CD8-positive, alpha-beta memory T cell (primary cell): Measurements from ENCODE around the gene TMEM254. TPM values are rescaled to one million over a fixed set of nuclear protein-coding genes. Genes with fewer than 3 reads are reported as not detected.
"Not testable (repeated sequence)": the region's sequence is repeated elsewhere in the genome, so short reads cannot be mapped to it uniquely, and the experiment has no call there.

Source experiments
- CTCF ChIA-PET: fragments of 350-600 bp; sonication (Branson Sonifier 250); formaldehyde crosslinking; loops from one replicate; lab custom pipeline; 2021; ENCODE audit warnings: antibody characterized with exemption; lab: Charles Lee
- POLR2A ChIA-PET: fragments of 350-600 bp; sonication (Branson Sonifier 250); formaldehyde crosslinking; loops from one replicate; lab custom pipeline; 2021; ENCODE audit warnings: antibody characterized with exemption; lab: Charles Lee
- DNase-seq, 5 donors: peaks; one replicate each; pipeline versions ENCODE4 v3.0.0 to v3.0.0-alpha.2; 2020 to 2022; ENCODE audit warnings: mixed read lengths in 1 of 5
- H3K27ac ChIP-seq: one replicate; pipeline ENCODE4 v1.7.0; 2013; ENCODE audit warnings: low read depth, mild to moderate bottlenecking, low read length, moderate library complexity
- H3K27me3 ChIP-seq: 2 replicates; pipeline ENCODE4 v1.7.0; 2013; ENCODE audit warnings: low read length, mild to moderate bottlenecking; ENCODE audit not compliant: insufficient read depth, poor library complexity, severe bottlenecking
- H3K36me3 ChIP-seq: 2 replicates; pipeline ENCODE4 v1.7.0; 2013; ENCODE audit warnings: mild to moderate bottlenecking, low read length, moderate library complexity; ENCODE audit not compliant: insufficient read depth
- H3K4me1 ChIP-seq: 2 replicates; pipeline ENCODE4 v1.7.0; 2013; ENCODE audit warnings: mild to moderate bottlenecking, low read length, moderate library complexity; ENCODE audit not compliant: insufficient read depth
- H3K4me3 ChIP-seq: 2 replicates; pipeline ENCODE4 v1.7.0; 2013; ENCODE audit warnings: mild to moderate bottlenecking, low read length
- H3K9me3 ChIP-seq: 2 replicates; pipeline ENCODE4 v1.7.0; 2013; ENCODE audit warnings: mild to moderate bottlenecking, low read length
- H3K27ac Mint-ChIP-seq, 8 donors: one replicate each; pipeline ENCODE4 v1.8.0; 2020 to 2021; ENCODE audit warnings: mixed read lengths in 8 of 8, mild to moderate bottlenecking in 6 of 8, inconsistent platforms in 3 of 8, moderate library complexity in 3 of 8
- H3K27me3 Mint-ChIP-seq, 2 donors: one replicate each; pipeline ENCODE4 v1.8.0; 2020 to 2021; ENCODE audit warnings: mixed read lengths in 2 of 2, mild to moderate bottlenecking in 1 of 2, moderate library complexity in 1 of 2
- H3K36me3 Mint-ChIP-seq, 3 donors: one replicate each; pipeline ENCODE4 v1.8.0; 2020 to 2021; ENCODE audit warnings: mixed read lengths in 3 of 3, inconsistent platforms in 1 of 3, mild to moderate bottlenecking in 1 of 3
- H3K4me1 Mint-ChIP-seq, 3 donors: one replicate each; pipeline ENCODE4 v1.8.0; 2020 to 2021; ENCODE audit warnings: mixed read lengths in 3 of 3, inconsistent platforms in 1 of 3, mild to moderate bottlenecking in 1 of 3
- H3K4me3 Mint-ChIP-seq, 7 donors: one replicate each; pipeline ENCODE4 v1.8.0; 2020 to 2021; ENCODE audit warnings: mixed read lengths in 7 of 7, mild to moderate bottlenecking in 6 of 7, moderate library complexity in 4 of 7, inconsistent platforms in 2 of 7
- H3K9me3 Mint-ChIP-seq, 5 donors: one replicate each; pipeline ENCODE4 v1.8.0; 2020 to 2022; ENCODE audit warnings: mixed read lengths in 5 of 5, mild to moderate bottlenecking in 3 of 5, moderate library complexity in 2 of 5, inconsistent platforms in 1 of 5
- polyA plus RNA-seq: library from polyadenylated mRNA; unstranded; fragments of 300-500 nt; fragmentation: Illumina TruSeq; gene quantifications from one replicate; pipeline ENCODE4 v1.2.3, GENCODE V29; 2021
- total RNA-seq, 2 experiments: library from RNA; stranded (reverse); gene quantifications; one replicate each; pipeline ENCODE4 v1.2.3, GENCODE V29; 2021

The TMEM254 gene, protein sequence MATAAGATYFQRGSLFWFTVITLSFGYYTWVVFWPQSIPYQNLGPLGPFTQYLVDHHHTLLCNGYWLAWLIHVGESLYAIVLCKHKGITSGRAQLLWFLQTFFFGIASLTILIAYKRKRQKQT
- total RNA-seq (10 to 100 TPM; 10.1 to 11.8 TPM), polyA plus RNA-seq (30.8 TPM)

DNA sequence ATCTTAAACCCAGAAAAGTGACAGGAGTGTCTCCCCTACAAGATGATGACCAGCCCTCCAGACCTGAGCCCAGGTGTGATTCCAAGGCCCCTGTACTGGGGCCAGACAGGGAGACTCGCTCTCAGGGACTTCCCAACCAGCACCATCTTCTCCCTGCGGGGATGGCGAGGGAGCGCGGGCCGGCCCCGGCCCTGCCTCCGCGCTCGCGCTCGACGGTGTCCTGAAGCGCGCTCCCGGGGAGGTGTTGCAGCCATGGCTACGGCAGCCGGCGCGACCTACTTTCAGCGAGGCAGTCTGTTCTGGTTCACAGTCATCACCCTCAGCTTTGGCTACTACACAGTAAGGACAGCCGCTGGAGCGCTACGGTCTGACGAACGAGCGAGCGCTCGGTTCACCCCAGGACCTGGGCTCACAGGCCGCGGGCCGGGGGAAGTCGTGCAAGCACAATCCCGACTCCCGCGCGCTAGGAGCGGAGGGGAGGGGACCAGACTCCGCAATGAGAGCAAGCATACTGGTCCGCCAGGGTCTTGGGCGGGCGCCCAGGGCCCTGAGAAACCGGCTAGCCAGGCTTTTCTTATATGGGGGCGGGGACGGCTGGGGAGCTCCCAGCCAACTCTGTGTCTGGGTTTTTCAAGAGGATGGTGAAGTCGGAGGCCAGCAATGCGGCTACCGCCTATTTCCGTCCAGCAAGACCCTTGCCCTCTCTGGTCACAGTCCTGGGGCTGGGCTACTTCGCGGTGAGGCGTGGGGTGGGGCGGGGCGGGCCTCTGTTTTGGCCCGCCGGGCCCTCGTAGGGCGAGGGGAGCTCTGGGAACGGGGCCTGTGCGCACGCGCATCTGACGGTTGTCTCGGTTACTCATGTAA lies at the start of gene TMEM254:
Gene TMEM254 (plus strand): TSS at position 218 of the 864 bp plus-strand sequence. CDS start 35 bp downstream, at position 253.
- CTCF ChIA-PET, result interaction anchor here (1.1 to 1.4 kb wide), 5 partner anchors 17 to 113 kb away, joined by 3 to 5 read pairs (median 3); no protein-coding TSS in a partner anchor
- POLR2A ChIA-PET, result no interaction called here
- H3K27me3 ChIP-seq, result no peaks in the 10 kb centered on the region
- peak within 1 kb of the TSS; percentile 89 to 98 (median 95) for H3K4me3 Mint-ChIP-seq
- no peaks in the 10 kb centered on the region for H3K9me3 ChIP-seq
- H3K4me1 ChIP-seq, result peaks cover 5% of the 10 kb centered on the region
- H3K4me1 Mint-ChIP-seq, result peaks cover 18 to 24% (median 20%) of the 10 kb centered on the region in 3 donors
- H3K9me3 Mint-ChIP-seq, result no peaks in the 10 kb centered on the region
- no peaks in the 10 kb centered on the region for H3K27me3 Mint-ChIP-seq
- no peaks in the 10 kb centered on the region for H3K36me3 ChIP-seq
- H3K27ac Mint-ChIP-seq, result peak within 1 kb of the TSS; percentile 79 to 99 (median 97)
- peak within 1 kb of the TSS; percentile 93 for H3K27ac ChIP-seq
- H3K4me3 ChIP-seq, result peak within 1 kb of the TSS; percentile 89
- peak; percentile 72 to 92 (median 78) for DNase-seq
- peaks cover 0 to 23% (median 5%) of the 10 kb centered on the region in 3 donors for H3K36me3 Mint-ChIP-seq

DNA sequence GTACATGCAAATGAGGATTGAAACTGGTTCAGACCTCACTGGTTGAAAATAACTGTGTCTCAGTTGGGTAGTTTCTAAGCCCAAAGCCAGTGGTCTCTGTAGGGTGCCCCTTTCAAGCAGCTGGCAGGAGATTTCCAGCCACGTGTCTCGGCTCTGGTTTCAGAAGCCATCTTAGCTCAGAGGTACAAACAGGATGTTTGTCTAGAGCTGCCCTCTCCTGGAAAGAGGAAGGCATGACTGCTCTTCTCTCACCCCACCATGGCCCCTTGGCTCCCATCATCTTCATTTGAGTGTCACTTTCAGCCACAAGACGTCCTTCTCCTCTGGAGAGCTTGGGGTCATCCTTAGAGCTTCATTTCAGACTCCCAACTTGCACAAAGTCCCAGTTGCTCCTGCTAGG lies 49.3 kb upstream of the TMEM254 start:
- H3K4me1 ChIP-seq, H3K27ac ChIP-seq, H3K36me3 ChIP-seq, H3K36me3 Mint-ChIP-seq, H3K27ac Mint-ChIP-seq, CTCF ChIA-PET, H3K9me3 ChIP-seq, DNase-seq, H3K4me3 Mint-ChIP-seq, H3K9me3 Mint-ChIP-seq, POLR2A ChIA-PET, H3K4me1 Mint-ChIP-seq, H3K27me3 ChIP-seq, H3K27me3 Mint-ChIP-seq, H3K4me3 ChIP-seq: not testable (repeated sequence)

DNA sequence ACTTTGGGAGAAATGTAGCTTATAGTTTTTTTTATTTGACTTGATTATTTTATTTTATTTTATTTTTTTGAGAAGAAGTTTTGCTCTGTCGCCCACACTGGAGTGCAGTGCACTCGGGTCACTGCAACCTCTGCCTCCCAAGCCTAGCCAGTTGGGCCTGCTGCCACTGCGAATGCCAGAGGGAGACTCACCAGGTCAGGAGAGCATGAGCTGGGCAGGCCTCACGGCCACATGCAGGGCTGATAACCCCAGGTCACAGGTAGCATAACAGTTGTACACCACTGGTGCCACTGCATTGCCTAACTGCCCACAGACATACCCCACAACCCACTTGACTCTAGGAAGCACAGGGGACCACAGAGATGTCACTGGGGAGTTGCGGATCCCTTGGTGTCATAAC lies 48.6 kb upstream of the TMEM254 start:
- POLR2A ChIA-PET, H3K4me3 Mint-ChIP-seq, H3K27ac Mint-ChIP-seq, H3K27ac ChIP-seq, H3K9me3 Mint-ChIP-seq, H3K4me3 ChIP-seq, H3K9me3 ChIP-seq, DNase-seq, H3K27me3 Mint-ChIP-seq, H3K36me3 ChIP-seq, CTCF ChIA-PET, H3K4me1 ChIP-seq, H3K4me1 Mint-ChIP-seq, H3K27me3 ChIP-seq, H3K36me3 Mint-ChIP-seq: not testable (repeated sequence)

DNA sequence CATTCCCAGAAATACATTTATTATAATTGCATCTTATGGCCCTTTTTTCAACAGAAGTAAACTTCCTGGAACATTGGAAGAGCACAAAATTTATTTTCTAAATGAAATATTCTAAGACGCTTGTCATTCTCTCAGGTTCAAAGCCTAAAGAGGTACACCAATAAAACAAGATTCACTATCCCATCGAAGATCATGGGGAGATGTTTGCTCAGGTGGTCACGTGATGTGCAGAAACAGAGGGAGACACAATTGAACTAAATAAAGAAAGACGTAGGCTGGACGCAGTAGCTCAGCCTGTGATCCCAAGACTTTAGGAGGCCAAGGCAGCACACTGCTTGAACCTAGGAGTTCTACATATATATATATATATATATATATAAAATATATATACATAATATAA lies 46.0 kb upstream of the TMEM254 start:
- CTCF ChIA-PET, result no interaction called here
- POLR2A ChIA-PET, result no interaction called here
- Mint-ChIP-seq H3K4me3 (no peak overlapping the region), H3K27ac (no peak overlapping the region), H3K9me3 (no peaks in the 10 kb centered on the region), H3K36me3 (no peaks in the 10 kb centered on the region), H3K27me3 (peaks cover 2 to 5% of the 10 kb centered on the region in 2 donors), H3K4me1 (peaks cover 0 to 2% (median 0%) of the 10 kb centered on the region in 3 donors)
- Histone ChIP-seq H3K4me3 (no peak overlapping the region), H3K27ac (no peak overlapping the region), H3K27me3 (no peaks in the 10 kb centered on the region), H3K4me1 (no peaks in the 10 kb centered on the region), H3K9me3 (no peaks in the 10 kb centered on the region), H3K36me3 (no peaks in the 10 kb centered on the region)
- DNase-seq, result no peak

DNA sequence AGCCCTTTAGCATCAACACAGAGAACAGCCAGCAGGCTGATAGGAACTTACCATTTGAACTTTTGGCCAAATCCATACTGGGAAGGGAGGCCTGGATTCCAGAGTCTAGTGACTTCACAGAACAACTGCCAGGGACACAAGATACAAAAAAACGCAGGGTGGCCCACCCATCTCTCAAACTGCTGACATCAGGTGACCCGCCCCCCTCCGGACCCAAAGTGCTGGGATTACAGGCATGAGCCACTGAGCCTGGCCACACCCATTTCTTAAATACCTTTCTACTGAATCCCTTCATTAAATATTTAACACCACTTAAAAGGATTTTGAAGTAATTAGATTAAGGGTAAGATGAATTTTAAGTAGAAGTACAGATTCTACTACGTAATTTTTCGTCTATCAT lies 43.7 kb upstream of the TMEM254 start:
- H3K27me3 Mint-ChIP-seq, H3K36me3 ChIP-seq, H3K27ac Mint-ChIP-seq, H3K9me3 Mint-ChIP-seq, H3K4me3 Mint-ChIP-seq, DNase-seq, H3K27ac ChIP-seq, H3K27me3 ChIP-seq, POLR2A ChIA-PET, H3K9me3 ChIP-seq, H3K4me1 ChIP-seq, H3K4me3 ChIP-seq, H3K36me3 Mint-ChIP-seq, H3K4me1 Mint-ChIP-seq: not testable (repeated sequence)
- CTCF ChIA-PET, result interaction anchor here (1.4 kb wide), 1 partner anchor 12 kb away, joined by 3 read pairs; no protein-coding TSS in a partner anchor

DNA sequence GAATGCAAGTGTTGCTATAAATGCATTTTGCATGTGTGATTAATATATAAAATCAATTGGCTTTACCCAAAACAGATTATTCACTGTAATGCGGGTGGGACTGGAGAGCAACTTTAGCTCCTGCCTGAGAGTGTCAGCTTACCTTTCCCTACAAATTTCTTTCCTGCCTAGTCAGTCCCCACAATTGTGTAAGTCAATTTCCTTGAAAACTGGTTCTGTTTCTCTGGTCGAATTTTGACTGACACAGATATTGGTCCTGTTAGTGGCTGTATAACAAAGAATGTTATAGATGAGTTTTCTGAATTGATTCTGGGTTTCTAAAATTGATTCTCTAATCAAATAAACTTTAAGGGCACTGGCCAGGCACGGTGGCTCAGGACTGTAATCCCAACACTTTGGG lies 43.0 kb upstream of the TMEM254 start:
- H3K36me3 Mint-ChIP-seq, H3K4me3 Mint-ChIP-seq, H3K9me3 Mint-ChIP-seq, POLR2A ChIA-PET, H3K27me3 Mint-ChIP-seq, H3K4me1 Mint-ChIP-seq, DNase-seq, H3K27me3 ChIP-seq, H3K27ac Mint-ChIP-seq, H3K4me1 ChIP-seq, H3K9me3 ChIP-seq, H3K27ac ChIP-seq, H3K4me3 ChIP-seq, H3K36me3 ChIP-seq: not testable (repeated sequence)
- CTCF ChIA-PET, result interaction anchor here (1.4 kb wide), 1 partner anchor 12 kb away, joined by 3 read pairs; no protein-coding TSS in a partner anchor

DNA sequence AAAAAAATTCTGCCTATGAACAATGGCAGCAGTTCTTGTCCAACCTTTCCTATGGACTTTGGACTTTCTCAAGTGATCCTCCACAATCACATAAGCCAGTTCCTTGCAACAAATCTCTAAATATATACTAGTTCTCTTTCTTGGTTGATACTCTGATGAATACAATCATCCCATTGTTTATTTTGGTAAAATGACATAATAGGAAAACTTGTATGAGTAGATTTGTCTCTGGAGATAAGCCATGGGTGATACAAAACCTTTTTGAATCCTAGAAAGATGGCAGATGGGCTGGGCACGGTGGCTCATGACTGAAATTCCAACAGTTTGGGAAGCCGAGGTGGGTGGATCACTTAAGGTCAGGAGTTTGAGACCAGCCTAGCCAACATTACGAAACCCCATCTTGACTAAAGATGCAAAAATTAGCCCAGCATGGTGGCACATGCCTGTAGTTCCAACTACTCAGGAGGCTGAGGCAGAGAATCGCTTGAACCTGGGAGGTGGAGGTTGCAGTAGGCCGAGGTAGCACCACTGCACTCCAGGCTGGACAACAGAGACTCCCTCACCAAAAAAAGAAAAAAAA lies 41.5 kb upstream of the TMEM254 start:
- H3K4me1 ChIP-seq, H3K4me1 Mint-ChIP-seq, H3K36me3 ChIP-seq, DNase-seq, H3K9me3 Mint-ChIP-seq, H3K36me3 Mint-ChIP-seq, H3K4me3 ChIP-seq, CTCF ChIA-PET, H3K27me3 Mint-ChIP-seq, H3K4me3 Mint-ChIP-seq, H3K9me3 ChIP-seq, POLR2A ChIA-PET, H3K27ac ChIP-seq, H3K27ac Mint-ChIP-seq, H3K27me3 ChIP-seq: not testable (repeated sequence)

DNA sequence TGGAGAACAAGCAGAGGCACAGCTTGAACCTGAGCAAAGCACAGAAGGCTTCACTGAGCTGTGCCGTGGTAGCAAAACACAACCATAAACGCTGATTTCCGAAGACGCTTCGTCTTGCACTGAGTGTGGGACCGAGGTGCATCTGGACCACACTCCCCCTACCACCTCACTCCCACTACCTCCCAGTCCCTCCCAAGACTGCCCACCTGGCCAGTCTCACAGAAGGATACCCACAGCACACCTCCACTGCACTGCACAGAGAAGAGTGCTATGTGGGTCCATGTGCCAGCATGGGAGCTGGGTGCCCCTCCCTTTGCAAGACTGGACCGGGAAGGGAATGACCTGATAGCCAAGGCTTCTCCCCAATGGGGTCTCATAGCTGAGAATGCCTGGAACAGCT lies 40.2 kb upstream of the TMEM254 start:
- H3K27ac ChIP-seq, H3K9me3 Mint-ChIP-seq, H3K4me1 ChIP-seq, H3K27ac Mint-ChIP-seq, H3K9me3 ChIP-seq, H3K27me3 ChIP-seq, CTCF ChIA-PET, H3K4me3 ChIP-seq, H3K4me3 Mint-ChIP-seq, POLR2A ChIA-PET, H3K36me3 Mint-ChIP-seq, H3K36me3 ChIP-seq, DNase-seq, H3K4me1 Mint-ChIP-seq, H3K27me3 Mint-ChIP-seq: not testable (repeated sequence)
